ENCODE measurements around the gene EIF2B5. TPM values are rescaled to one million over a fixed set of nuclear protein-coding genes. Genes with fewer than 3 reads are reported as not detected.
"Not testable (repeated sequence)": the region's sequence is repeated elsewhere in the genome, so short reads cannot be mapped to it uniquely, and the experiment has no call there.

Gene EIF2B5
- total RNA-seq, 4 donors from 2014 or later: 45.1 to 49.7 (median 48.1) TPM

GRCh38 chr3:184156522-184156955, 21.4 kb downstream of the EIF2B5 start:
- TF ChIP-seq EP300 (IDR thresholded peaks at IDR 0.05; ENCODE audit: low read depth) (no peak), CTCF (IDR thresholded peaks at IDR 0.05) (no peak), POLR2A (IDR thresholded peaks at IDR 0.05) (no peak), POLR2AphosphoS5 (IDR thresholded peaks at IDR 0.05) (no peak)
- Histone ChIP-seq H3K9me3 (no peaks in the 10 kb centered on the region), H3K36me3 (no peaks in the 10 kb centered on the region), H3K27me3 (no peaks in the 10 kb centered on the region), H3K4me3 (peak overlapping the region; percentile 58 to 93 (median 88)), H3K27ac (peak overlapping the region; percentile 91 to 98 (median 93)), H3K4me1 (peaks cover 20 to 54% (median 34%) of the 10 kb centered on the region in 4 donors)
- 0% methylated on average over 6 of the region's 6 CpGs; no CpG with 5 or more reads in 1 of the 2 donors for WGBS, 2 donors (ENCODE audit: low coverage in 1 of 2)
- intact Hi-C loops (cut with DNase I; ENCODE audit: low total_unique reads): no loop called here
- in situ Hi-C loops (cut with MboI; ENCODE audit: low pct_ligation_motif_present in 1 of 4, low pct_unique_long_range_greater_than_20kb in 1 of 4, low sequenced_read_pairs in 3 of 4): no loop called here
- peak; percentile 46 for DNase-seq

GRCh38 chr3:184157206-184157605, 22.0 kb downstream of the EIF2B5 start:
- H3K4me1 ChIP-seq: peaks cover 20 to 61% (median 37%) of the 10 kb centered on the region in 4 donors
- in situ Hi-C loops (cut with MboI; ENCODE audit: low pct_ligation_motif_present in 1 of 4, low pct_unique_long_range_greater_than_20kb in 1 of 4, low sequenced_read_pairs in 3 of 4): no loop called here
- TF ChIP-seq EP300 (IDR thresholded peaks at IDR 0.05; ENCODE audit: low read depth) (no peak), POLR2AphosphoS5 (IDR thresholded peaks at IDR 0.05) (no peak), POLR2A (IDR thresholded peaks at IDR 0.05) (no peak), CTCF (IDR thresholded peaks at IDR 0.05) (no peak)
- intact Hi-C loops (cut with DNase I; ENCODE audit: low total_unique reads): no loop called here
- no peaks in the 10 kb centered on the region for H3K36me3 ChIP-seq
- no peaks in the 10 kb centered on the region for H3K27me3 ChIP-seq
- H3K4me3 ChIP-seq: peak overlapping the region; percentile 58 to 93 (median 88)
- no peaks in the 10 kb centered on the region for H3K9me3 ChIP-seq
- H3K27ac ChIP-seq: peak overlapping the region; percentile 91 to 98 (median 93)
- no peak for DNase-seq

- intact Hi-C loops (cut with DNase I; ENCODE audit: low total_unique reads) (no loop called here), in situ Hi-C loops (cut with MboI; ENCODE audit: low pct_ligation_motif_present in 1 of 4, low pct_unique_long_range_greater_than_20kb in 1 of 4, low sequenced_read_pairs in 3 of 4) (no loop called here)
- 75 to 82% methylated on average over 4 of the region's 4 CpGs for WGBS, 2 donors (ENCODE audit: low coverage in 1 of 2)
- no peaks in the 10 kb centered on the region for H3K36me3 ChIP-seq
- H3K27ac ChIP-seq: peak overlapping the region; percentile 33 to 98 (median 92)
- no peaks in the 10 kb centered on the region for H3K27me3 ChIP-seq
- no peaks in the 10 kb centered on the region for H3K9me3 ChIP-seq
- no peak for DNase-seq
- peaks cover 20 to 58% (median 37%) of the 10 kb centered on the region in 4 donors for H3K4me1 ChIP-seq
- TF ChIP-seq CTCF (IDR thresholded peaks at IDR 0.05) (no peak), POLR2AphosphoS5 (IDR thresholded peaks at IDR 0.05) (no peak), POLR2A (IDR thresholded peaks at IDR 0.05) (no peak), EP300 (IDR thresholded peaks at IDR 0.05; ENCODE audit: low read depth) (no peak)
- no peak overlapping the region for H3K4me3 ChIP-seq
These were observed 23.2 kb downstream of the EIF2B5 start for GRCh38 chr3:184158404-184158803.

GRCh38 chr3:184160456-184160855, 25.3 kb downstream of the EIF2B5 start:
- DNase-seq: no peak
- no peaks in the 10 kb centered on the region for H3K9me3 ChIP-seq
- intact Hi-C loops (cut with DNase I; ENCODE audit: low total_unique reads) (no loop called here), in situ Hi-C loops (cut with MboI; ENCODE audit: low pct_ligation_motif_present in 1 of 4, low pct_unique_long_range_greater_than_20kb in 1 of 4, low sequenced_read_pairs in 3 of 4) (no loop called here)
- WGBS, 2 donors (ENCODE audit: low coverage in 1 of 2): 47 to 80% methylated on average over 1 to 2 of the region's 2 CpGs
- TF ChIP-seq CTCF (IDR thresholded peaks at IDR 0.05): no peak
- TF ChIP-seq POLR2AphosphoS5 (IDR thresholded peaks at IDR 0.05): no peak
- TF ChIP-seq POLR2A (IDR thresholded peaks at IDR 0.05): no peak
- no peak for TF ChIP-seq EP300 (IDR thresholded peaks at IDR 0.05; ENCODE audit: low read depth)
- H3K4me1 ChIP-seq: peaks cover 20 to 50% (median 31%) of the 10 kb centered on the region in 4 donors
- no peaks in the 10 kb centered on the region for H3K27me3 ChIP-seq
- H3K36me3 ChIP-seq: peaks cover 0 to 18% (median 6%) of the 10 kb centered on the region in 4 donors
- peak overlapping the region; percentile 50 to 98 (median 67) for H3K27ac ChIP-seq
- H3K4me3 ChIP-seq: no peak overlapping the region

GRCh38 chr3:184162571-184163070, 27.5 kb downstream of the EIF2B5 start:
- in situ Hi-C loops (cut with MboI; ENCODE audit: low pct_ligation_motif_present in 1 of 4, low pct_unique_long_range_greater_than_20kb in 1 of 4, low sequenced_read_pairs in 3 of 4); intact Hi-C loops (cut with DNase I; ENCODE audit: low total_unique reads); H3K9me3 ChIP-seq; H3K27ac ChIP-seq; H3K27me3 ChIP-seq; H3K4me3 ChIP-seq; DNase-seq: not testable (repeated sequence)
- 79 to 86% methylated on average over 6 to 8 of the region's 8 CpGs for WGBS, 2 donors (ENCODE audit: low coverage in 1 of 2)
- H3K4me1 ChIP-seq: peaks cover 9 to 39% (median 20%) of the 10 kb centered on the region in 4 donors
- peaks cover 0 to 37% (median 11%) of the 10 kb centered on the region in 4 donors for H3K36me3 ChIP-seq

All from transverse colon (tissue), 4 donors.